Measurements from ENCODE around the gene BDKRB2. TPM values are rescaled to one million over a fixed set of nuclear protein-coding genes. Genes with fewer than 3 reads are reported as not detected.

BDKRB2 gene
- total RNA-seq, 1 donor from 2014 or later: 0.49 TPM

- TF ChIP-seq CTCF (IDR thresholded peaks at IDR 0.05; ENCODE audit: borderline replicate concordance): no peak
Measured at GRCh38 chr14:96221109-96221650, 16.5 kb downstream of the BDKRB2 start.

GRCh38 chr14:96221841-96222240, 17.2 kb downstream of the BDKRB2 start:
- intact Hi-C loops (cut with micrococcal nuclease): no loop called here
- DNase-seq: no peak

More at GRCh38 chr14:96221109-96221650, 16.5 kb downstream of the BDKRB2 start:
- H3K36me3 ChIP-seq: no peaks in the 10 kb centered on the region
- H3K27ac ChIP-seq (replicated peaks): no peak overlapping the region
- no peaks in the 10 kb centered on the region for H3K4me1 ChIP-seq
- no peaks in the 10 kb centered on the region for H3K9me3 ChIP-seq (replicated peaks)
- H3K27me3 ChIP-seq (ENCODE audit: low read depth): peaks cover 55% of the 10 kb centered on the region
- DNase-seq: no peak
- intact Hi-C loops (cut with micrococcal nuclease): no loop called here
- no peak overlapping the region for H3K4me3 ChIP-seq

GRCh38 chr14:96224480-96225096, 19.9 kb downstream of the BDKRB2 start:
- no peaks in the 10 kb centered on the region for H3K4me1 ChIP-seq
- intact Hi-C loops (cut with micrococcal nuclease): no loop called here
- H3K27ac ChIP-seq (replicated peaks): peak overlapping the region; percentile 30
- DNase-seq: no peak
- no peaks in the 10 kb centered on the region for H3K36me3 ChIP-seq
- H3K27me3 ChIP-seq (ENCODE audit: low read depth): peaks cover 52% of the 10 kb centered on the region
- H3K4me3 ChIP-seq: no peak overlapping the region
- TF ChIP-seq CTCF (IDR thresholded peaks at IDR 0.05; ENCODE audit: borderline replicate concordance): no peak
- peaks cover 15% of the 10 kb centered on the region for H3K9me3 ChIP-seq (replicated peaks)

More at GRCh38 chr14:96221841-96222240, 17.2 kb downstream of the BDKRB2 start:
- Histone ChIP-seq H3K27ac (replicated peaks) (no peak overlapping the region), H3K4me3 (no peak overlapping the region), H3K27me3 (ENCODE audit: low read depth) (peaks cover 55% of the 10 kb centered on the region), H3K9me3 (replicated peaks) (no peaks in the 10 kb centered on the region), H3K4me1 (no peaks in the 10 kb centered on the region), H3K36me3 (no peaks in the 10 kb centered on the region)
- TF ChIP-seq CTCF (IDR thresholded peaks at IDR 0.05; ENCODE audit: borderline replicate concordance): no peak

- DNase-seq: no peak
- Histone ChIP-seq H3K27ac (replicated peaks) (peak overlapping the region; percentile 30), H3K9me3 (replicated peaks) (peaks cover 15% of the 10 kb centered on the region), H3K4me3 (no peak overlapping the region), H3K36me3 (no peaks in the 10 kb centered on the region), H3K27me3 (ENCODE audit: low read depth) (peaks cover 46% of the 10 kb centered on the region), H3K4me1 (no peaks in the 10 kb centered on the region)
- intact Hi-C loops (cut with micrococcal nuclease): no loop called here
- no peak for TF ChIP-seq CTCF (IDR thresholded peaks at IDR 0.05; ENCODE audit: borderline replicate concordance)
Measured at GRCh38 chr14:96225213-96225612, 20.6 kb downstream of the BDKRB2 start.

GRCh38 chr14:96225745-96226151, 21.1 kb downstream of the BDKRB2 start:
- H3K27me3 ChIP-seq (ENCODE audit: low read depth): peaks cover 41% of the 10 kb centered on the region
- peak; percentile 22 for DNase-seq
- intact Hi-C loops (cut with micrococcal nuclease): no loop called here
- peak overlapping the region; percentile 30 for H3K27ac ChIP-seq (replicated peaks)
- no peak for TF ChIP-seq CTCF (IDR thresholded peaks at IDR 0.05; ENCODE audit: borderline replicate concordance)
- no peaks in the 10 kb centered on the region for H3K4me1 ChIP-seq
- no peaks in the 10 kb centered on the region for H3K36me3 ChIP-seq
- no peak overlapping the region for H3K4me3 ChIP-seq
- H3K9me3 ChIP-seq (replicated peaks): peaks cover 15% of the 10 kb centered on the region

Data from left ventricle myocardium inferior (tissue), 1 donor.